HG02588 (cell line): ENCODE results near the gene CCDC9.
"Not testable (repeated sequence)": the region's sequence is repeated elsewhere in the genome, so short reads cannot be mapped to it uniquely, and the experiment has no call there.

Source experiments
- ATAC-seq: cut with Tn5 transposase; IDR thresholded peaks from one replicate; pipeline ENCODE4 v1.9.1; 2021; ENCODE audit warnings: mild to moderate bottlenecking, moderate library complexity; ENCODE audit not compliant: unreplicated experiment

The CCDC9 gene

GRCh38 chr19:47258895-47259555, 2.7 kb downstream of the CCDC9 start:
- ATAC-seq: no peak

- no peak for ATAC-seq
Observed at GRCh38 chr19:47260476-47260875, 4.2 kb downstream of the CCDC9 start.

- ATAC-seq: not testable (repeated sequence)
Observed at GRCh38 chr19:47261946-47262793, 5.8 kb downstream of the CCDC9 start.

- ATAC-seq: no peak
Observed at GRCh38 chr19:47264629-47265028, 8.3 kb downstream of the CCDC9 start.

GRCh38 chr19:47266401-47266941, 10.1 kb downstream of the CCDC9 start:
- ATAC-seq: no peak

- no peak for ATAC-seq
Observed at GRCh38 chr19:47267350-47267759, 11.0 kb downstream of the CCDC9 start.

GRCh38 chr19:47268028-47268427, 11.7 kb downstream of the CCDC9 start:
- no peak for ATAC-seq

GRCh38 chr19:47269596-47269995, 13.3 kb downstream of the CCDC9 start:
- no peak for ATAC-seq

- ATAC-seq: no peak
Observed at GRCh38 chr19:47270408-47270807, 14.1 kb downstream of the CCDC9 start.

GRCh38 chr19:47271949-47272348, 15.6 kb downstream of the CCDC9 start:
- ATAC-seq: no peak

- no peak for ATAC-seq
Observed at GRCh38 chr19:47272448-47273312, 16.4 kb downstream of the CCDC9 start.

GRCh38 chr19:47273313-47274070, 17.2 kb downstream of the CCDC9 start:
- ATAC-seq: peak; percentile 59

GRCh38 chr19:47274071-47274890, 18.0 kb downstream of the CCDC9 start, which contains the start of gene INAFM1:
Gene INAFM1, plus strand, starts transcription at chr19:47274885. Its CDS starts 35 bp downstream, at chr19:47274920.
- ATAC-seq: peak; percentile 42

GRCh38 chr19:47274891-47275761, 18.8 kb downstream of the CCDC9 start:
- no peak for ATAC-seq

- ATAC-seq: no peak
Observed at GRCh38 chr19:47275791-47276461, 19.6 kb downstream of the CCDC9 start.

- ATAC-seq: not testable (repeated sequence)
Observed at GRCh38 chr19:47276513-47276912, 20.2 kb downstream of the CCDC9 start.

GRCh38 chr19:47280183-47280797, 24.0 kb downstream of the CCDC9 start:
- ATAC-seq: no peak
